ENCODE results near the gene UBE2L3.
"Not testable (repeated sequence)": the region's sequence is repeated elsewhere in the genome, so short reads cannot be mapped to it uniquely, and the experiment has no call there.

UBE2L3 gene

GRCh38 chr22:21628386-21629254, 61.1 kb downstream of the UBE2L3 start:
- DNase-seq (ENCODE audit: low read depth), result no peak

GRCh38 chr22:21629255-21630149, 62.0 kb downstream of the UBE2L3 start, which contains the start of gene YDJC:
Gene YDJC (minus strand): TSS chr22:21630022. CDS start chr22:21630014, 8 bp downstream.
- DNase-seq (ENCODE audit: low read depth), result peak; percentile 94

- no peak for DNase-seq (ENCODE audit: low read depth)
Measured at GRCh38 chr22:21631025-21631424, 63.5 kb downstream of the UBE2L3 start.

- peak; percentile 55 for DNase-seq (ENCODE audit: low read depth)
Measured at GRCh38 chr22:21632237-21632895, 64.9 kb downstream of the UBE2L3 start, which contains the start of gene CCDC116. Gene CCDC116 (plus strand): TSS chr22:21632760. CDS start chr22:21633182, 422 bp downstream.

- no peak for DNase-seq (ENCODE audit: low read depth)
Measured at GRCh38 chr22:21632931-21633330, 65.4 kb downstream of the UBE2L3 start.

- DNase-seq (ENCODE audit: low read depth), result no peak
Measured at GRCh38 chr22:21633481-21633880, 66.0 kb downstream of the UBE2L3 start.

- DNase-seq (ENCODE audit: low read depth), result no peak
Measured at GRCh38 chr22:21634081-21634480, 66.6 kb downstream of the UBE2L3 start.

- no peak for DNase-seq (ENCODE audit: low read depth)
Measured at GRCh38 chr22:21634844-21635243, 67.3 kb downstream of the UBE2L3 start.

- no peak for DNase-seq (ENCODE audit: low read depth)
Measured at GRCh38 chr22:21635771-21636510, 68.4 kb downstream of the UBE2L3 start.

- DNase-seq (ENCODE audit: low read depth), result no peak
Measured at GRCh38 chr22:21636629-21637218, 69.2 kb downstream of the UBE2L3 start.

- not testable (repeated sequence) for DNase-seq (ENCODE audit: low read depth)
Measured at GRCh38 chr22:21637450-21637849, 69.9 kb downstream of the UBE2L3 start.

- DNase-seq (ENCODE audit: low read depth), result no peak
Measured at GRCh38 chr22:21639359-21639758, 71.8 kb downstream of the UBE2L3 start.

GRCh38 chr22:21640810-21641209, 73.3 kb downstream of the UBE2L3 start:
- no peak for DNase-seq (ENCODE audit: low read depth)

GRCh38 chr22:21641417-21641788, 73.9 kb downstream of the UBE2L3 start:
- DNase-seq (ENCODE audit: low read depth), result no peak

GRCh38 chr22:21641789-21642583, 74.5 kb downstream of the UBE2L3 start, which contains the start of gene SDF2L1:
Gene SDF2L1 (plus strand): TSS chr22:21642302. CDS start chr22:21642337, 35 bp downstream.
- DNase-seq (ENCODE audit: low read depth), result peak; percentile 96

- DNase-seq (ENCODE audit: low read depth), result peak; percentile 23
Measured at GRCh38 chr22:21642584-21643448, 75.3 kb downstream of the UBE2L3 start.

- DNase-seq (ENCODE audit: low read depth), result no peak
Measured at GRCh38 chr22:21643533-21644357, 76.2 kb downstream of the UBE2L3 start.

GRCh38 chr22:21645513-21645912, 78.0 kb downstream of the UBE2L3 start:
- DNase-seq (ENCODE audit: low read depth), result not testable (repeated sequence)

Data from activated T-helper 1 cell treated with Interleukin-2 at 50 U/mL for 16 hours (primary cell).